ENCODE data around the gene THUMPD3.

DNA sequence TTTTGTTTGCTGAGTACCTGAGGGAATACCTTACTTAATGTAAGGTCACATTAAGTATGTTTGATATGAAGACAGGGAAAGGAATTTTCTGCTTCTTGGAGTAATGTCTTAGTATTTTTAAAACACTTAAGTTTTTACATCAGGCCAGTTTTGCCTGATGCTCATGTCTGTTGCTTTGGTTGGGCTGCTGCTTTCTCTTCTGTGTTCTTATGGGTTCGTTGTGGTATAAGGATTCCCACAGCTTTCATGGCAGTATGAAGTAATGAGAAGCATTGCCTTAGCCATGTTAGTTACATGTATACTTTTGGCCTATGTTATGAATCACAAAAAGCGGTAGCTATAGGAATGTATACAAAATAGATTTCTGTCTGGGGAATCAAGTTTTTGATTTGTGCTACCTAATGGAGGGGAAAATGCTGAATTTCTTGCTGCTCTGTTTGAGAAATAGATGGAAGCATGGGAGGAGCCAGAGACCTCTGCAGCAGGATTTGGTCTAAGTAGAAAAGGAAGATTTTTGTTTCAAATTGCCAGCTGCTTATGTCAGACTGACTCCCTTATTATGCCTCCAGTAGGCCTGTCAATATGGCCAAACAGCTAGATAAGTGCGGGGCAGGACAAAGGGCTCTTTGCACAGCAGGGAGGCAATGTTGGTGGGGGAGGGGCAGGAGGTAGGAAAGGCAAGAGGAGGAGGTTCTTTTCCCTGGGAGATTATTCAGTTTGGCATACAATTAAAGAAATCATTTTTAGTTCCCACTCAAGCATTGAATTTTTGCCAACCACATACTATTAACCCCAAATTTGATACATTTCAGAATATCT lies 39.8 kb downstream of the THUMPD3 start:
- TF ChIP-seq EP300 (IDR thresholded peaks at IDR 0.05) (no peak), POLR2AphosphoS5 (IDR thresholded peaks at IDR 0.05) (no peak), CTCF (IDR thresholded peaks at IDR 0.05) (no peak)
